ENCODE measurements around the gene TTC34. TPM values are rescaled to one million over a fixed set of nuclear protein-coding genes. Genes with fewer than 3 reads are reported as not detected.

Gene TTC34
- total and polyA plus RNA-seq, 2 of the 13 experiments (the other 11 are each of a cell fraction or from before 2014, with no cell fraction given): 0.07 to 0.11 TPM

GRCh38 chr1:2642560-2643413, 158.7 kb downstream of the TTC34 start (continued):
- TF ChIP-seq POGK (CRISPR knock-in tag; conservative IDR thresholded peaks at IDR 0.05): no peak; the same call in 1 of the 2 replicates
- peak; percentile 48; the same call in 1 of the 2 replicates for TF ChIP-seq BORCS8-MEF2B (CRISPR knock-in tag; IDR thresholded peaks at IDR 0.05)
- no peak for TF ChIP-seq SMC3 (IDR thresholded peaks at IDR 0.05; ENCODE audit: low read length)
- TF ChIP-seq FOXK1 (CRISPR knock-in tag; IDR thresholded peaks at IDR 0.05; ENCODE audit: borderline replicate concordance, low read depth): peak; percentile 41; the same call in 1 of the 2 replicates
- no peak for TF ChIP-seq NFYB (CRISPR knock-in tag; IDR thresholded peaks at IDR 0.05)
- peak; percentile 23; the same call in 1 of the 2 replicates for TF ChIP-seq STAG1 (CRISPR knock-in tag; IDR thresholded peaks at IDR 0.05)
- no peak for TF ChIP-seq MZF1 (CRISPR knock-in tag; IDR thresholded peaks at IDR 0.05; ENCODE audit: borderline replicate concordance)
- TF ChIP-seq BHLHE40 (IDR thresholded peaks at IDR 0.05; ENCODE audit: low read length): no peak
- no peak for TF ChIP-seq ZNF431 (CRISPR knock-in tag; IDR thresholded peaks at IDR 0.05; ENCODE audit: borderline replicate concordance, low read depth)
- TF ChIP-seq NFYC (CRISPR knock-in tag; IDR thresholded peaks at IDR 0.05): no peak
- TF ChIP-seq HCFC1 (IDR thresholded peaks at IDR 0.05; ENCODE audit: low read depth, low read length): peak; percentile 28; the same call in 1 of the 2 replicates
- no peak for TF ChIP-seq YY1 (IDR thresholded peaks at IDR 0.05; ENCODE audit: insufficient read depth, insufficient replicate concordance, low read depth, low read length)
- no peak for TF ChIP-seq RELA (CRISPR knock-in tag; IDR thresholded peaks at IDR 0.05)
- no peak for TF ChIP-seq TAF15 (IDR thresholded peaks at IDR 0.05; ENCODE audit: low read depth, low read length, poor library complexity, severe bottlenecking)
- TF ChIP-seq ZNF746 (CRISPR knock-in tag; IDR thresholded peaks at IDR 0.05): no peak
- TF ChIP-seq THAP7 (CRISPR knock-in tag; IDR thresholded peaks at IDR 0.05): peak; percentile 82
- peak; percentile 79 for TF ChIP-seq ZNF501 (CRISPR knock-in tag; IDR thresholded peaks at IDR 0.05)
- TF ChIP-seq ZNF552 (CRISPR knock-in tag; IDR thresholded peaks at IDR 0.05; ENCODE audit: borderline replicate concordance): no peak
- peak; percentile 27; the same call in 1 of the 2 replicates for TF ChIP-seq KDM2A (CRISPR knock-in tag; IDR thresholded peaks at IDR 0.05; ENCODE audit: borderline replicate concordance, low read depth)
- TF ChIP-seq SRSF4 (IDR thresholded peaks at IDR 0.05; ENCODE audit: low read depth, low read length, poor library complexity, severe bottlenecking): no peak
- peak; percentile 74; the same call in 1 of the 2 replicates for TF ChIP-seq EEA1 (CRISPR knock-in tag; IDR thresholded peaks at IDR 0.05; ENCODE audit: borderline replicate concordance)
- TF ChIP-seq CSRNP2 (CRISPR knock-in tag; conservative IDR thresholded peaks at IDR 0.05; ENCODE audit: low read depth): no peak
- TF ChIP-seq CREM (IDR thresholded peaks at IDR 0.05): no peak
- no peak for TF ChIP-seq CREM (CRISPR knock-in tag; IDR thresholded peaks at IDR 0.05)
- no peak for TF ChIP-seq CHD2 (IDR thresholded peaks at IDR 0.05; ENCODE audit: low read depth, low read length)
- no peak for TF ChIP-seq ZNF713 (CRISPR knock-in tag; IDR thresholded peaks at IDR 0.05)
- TF ChIP-seq ZNF598 (CRISPR knock-in tag; IDR thresholded peaks at IDR 0.05; ENCODE audit: borderline replicate concordance): peak; percentile 38

All from HepG2 (cell line).